Mucosa of stomach (tissue), 1 donor: ENCODE results near the gene FGFR2.

Source experiments
- H3K27me3 ChIP-seq: one replicate; pipeline ENCODE4 v1.7.0; 2013; ENCODE audit warnings: mild to moderate bottlenecking, low read length; ENCODE audit not compliant: control insufficient read depth, insufficient read depth
- H3K36me3 ChIP-seq: one replicate; pipeline ENCODE4 v1.7.0; 2013; ENCODE audit warnings: low read length; ENCODE audit not compliant: control insufficient read depth, insufficient read depth
- H3K4me1 ChIP-seq: one replicate; pipeline ENCODE4 v1.7.0; 2013; ENCODE audit warnings: mild to moderate bottlenecking, low read length; ENCODE audit not compliant: control insufficient read depth, insufficient read depth
- H3K4me3 ChIP-seq: one replicate; pipeline ENCODE4 v1.7.0; 2013; ENCODE audit warnings: low read length
- H3K9ac ChIP-seq: one replicate; pipeline ENCODE4 v1.7.0; 2013; ENCODE audit warnings: mild to moderate bottlenecking, low read length, moderate library complexity
- H3K9me3 ChIP-seq: one replicate; pipeline ENCODE4 v1.7.0; 2013; ENCODE audit warnings: mild to moderate bottlenecking, low read length, moderate library complexity; ENCODE audit not compliant: control insufficient read depth
- donor health status: Pancreatic carcinoma.

Gene FGFR2

DNA sequence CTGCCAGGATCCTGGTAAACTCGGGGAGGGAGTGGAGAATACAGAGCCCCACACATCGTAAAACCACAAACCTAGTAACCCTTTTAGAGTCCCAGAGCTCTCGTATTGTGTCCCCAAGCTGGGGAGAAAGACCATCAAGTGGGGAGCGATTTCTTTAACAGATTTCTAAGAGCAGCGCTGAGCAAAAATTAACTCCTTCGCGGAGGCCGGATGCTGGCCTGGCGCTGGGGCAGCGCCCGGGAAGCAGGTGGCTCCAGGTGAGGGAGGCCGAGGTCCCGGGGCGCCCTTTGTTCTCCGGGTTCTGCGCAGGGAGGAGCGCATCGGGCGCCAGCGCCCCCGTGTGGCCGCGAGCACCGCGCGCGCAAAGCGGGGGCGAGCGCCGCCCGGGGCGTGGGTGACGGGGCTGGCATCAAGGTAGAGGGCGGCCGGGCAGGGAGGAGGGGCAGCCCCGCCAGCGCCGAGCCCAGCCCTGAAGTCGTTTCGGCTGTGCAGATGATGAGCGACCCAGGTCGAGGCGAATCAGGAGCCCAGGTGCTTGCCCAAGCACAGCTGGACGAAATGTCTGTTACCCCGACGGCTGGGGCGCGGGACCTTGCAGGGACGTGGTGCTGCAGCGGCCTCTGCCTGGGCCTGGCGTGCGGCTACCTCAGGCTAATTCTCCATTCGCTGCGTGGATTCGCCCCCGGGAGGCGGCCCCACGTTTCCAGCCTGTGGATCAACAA is 10.4 kb upstream of the FGFR2 start:
- Histone ChIP-seq H3K4me1 (peaks cover 24% of the 10 kb centered on the region), H3K9ac (peak overlapping the region; percentile 26), H3K4me3 (no peak overlapping the region), H3K36me3 (no peaks in the 10 kb centered on the region), H3K27me3 (peaks cover 2% of the 10 kb centered on the region), H3K9me3 (no peaks in the 10 kb centered on the region)

DNA sequence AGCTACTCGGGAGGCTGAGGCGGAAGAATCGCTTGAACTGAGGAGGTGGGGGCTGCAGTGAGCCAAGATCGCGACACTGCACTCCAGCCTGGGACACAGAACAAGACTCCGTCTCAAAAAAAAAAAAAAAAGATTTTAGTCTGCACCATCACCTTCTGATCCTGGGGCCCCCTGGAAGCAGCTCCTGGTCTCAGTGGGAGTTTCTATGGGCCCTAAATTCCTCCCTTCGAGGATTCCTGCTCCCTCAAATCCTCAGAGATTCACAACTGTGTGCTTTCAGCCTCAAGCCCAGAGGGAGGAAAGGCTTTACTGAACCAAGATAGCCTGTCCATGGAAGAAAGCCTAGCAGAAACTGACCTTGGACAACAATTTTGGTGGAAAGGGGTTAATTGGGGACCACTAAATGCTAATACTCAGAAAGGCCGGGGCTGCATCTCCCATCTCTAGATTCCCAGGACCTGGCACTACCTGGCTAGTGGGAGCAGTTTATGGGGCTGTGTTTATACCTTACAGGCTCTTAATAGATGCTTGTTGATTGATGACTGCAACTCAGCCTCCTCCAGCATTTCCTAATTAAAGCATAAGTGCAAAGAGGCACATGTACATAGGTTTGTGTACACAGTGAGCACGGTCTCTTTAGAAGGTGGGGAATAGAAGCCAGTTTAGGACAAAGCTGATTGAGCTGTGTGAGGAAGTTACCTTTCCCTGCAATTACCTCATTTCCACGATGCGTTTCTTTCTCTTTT is 9.2 kb upstream of the FGFR2 start:
- H3K9ac ChIP-seq: no peak overlapping the region
- no peaks in the 10 kb centered on the region for H3K36me3 ChIP-seq
- no peak overlapping the region for H3K4me3 ChIP-seq
- H3K27me3 ChIP-seq: peaks cover 2% of the 10 kb centered on the region
- H3K9me3 ChIP-seq: no peaks in the 10 kb centered on the region
- peaks cover 24% of the 10 kb centered on the region for H3K4me1 ChIP-seq

DNA sequence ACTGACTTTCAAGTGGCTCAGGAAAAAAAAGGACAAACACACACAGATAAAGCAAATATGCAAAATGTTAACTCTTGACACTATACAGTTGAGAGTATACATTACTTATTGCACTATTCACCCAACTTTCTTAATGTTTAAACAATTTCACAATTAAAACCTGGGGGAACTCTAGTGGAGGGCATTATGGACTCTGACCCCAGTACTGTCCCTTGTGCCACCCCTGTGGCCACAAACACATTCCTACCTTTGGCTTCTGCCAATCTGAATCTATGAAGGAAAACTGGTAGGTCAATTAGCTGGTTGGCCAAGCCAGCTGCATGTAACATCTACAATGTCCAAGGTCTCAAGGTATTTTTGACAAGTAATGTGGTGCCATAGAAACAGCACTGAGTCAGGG is 7.5 kb upstream of the FGFR2 start:
- no peak overlapping the region for H3K4me3 ChIP-seq
- no peaks in the 10 kb centered on the region for H3K36me3 ChIP-seq
- no peaks in the 10 kb centered on the region for H3K9me3 ChIP-seq
- H3K27me3 ChIP-seq: no peaks in the 10 kb centered on the region
- peaks cover 24% of the 10 kb centered on the region for H3K4me1 ChIP-seq
- H3K9ac ChIP-seq: no peak overlapping the region

DNA sequence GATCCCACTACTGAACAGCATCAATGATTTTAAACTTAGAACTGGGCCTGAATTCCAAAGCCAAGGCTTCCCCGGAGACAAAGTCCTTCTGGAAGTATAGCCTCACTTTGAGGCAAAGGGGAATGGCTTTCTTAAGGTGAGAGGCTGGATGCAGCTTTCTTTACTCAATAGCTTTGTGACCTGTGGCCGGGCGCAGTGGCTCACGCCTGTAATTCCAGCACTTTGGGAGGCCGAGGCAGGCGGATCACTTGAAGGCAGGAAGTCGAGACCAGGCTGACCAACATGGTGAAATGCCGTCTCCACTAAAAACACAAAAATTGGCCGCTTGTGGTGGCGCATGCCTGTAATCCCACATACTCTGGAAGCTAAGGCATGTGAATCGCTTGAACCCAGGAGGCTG is 3.2 kb upstream of the FGFR2 start:
- Histone ChIP-seq H3K36me3 (no peaks in the 10 kb centered on the region), H3K4me1 (peaks cover 13% of the 10 kb centered on the region), H3K4me3 (no peak overlapping the region), H3K27me3 (no peaks in the 10 kb centered on the region), H3K9ac (no peak overlapping the region), H3K9me3 (no peaks in the 10 kb centered on the region)

DNA sequence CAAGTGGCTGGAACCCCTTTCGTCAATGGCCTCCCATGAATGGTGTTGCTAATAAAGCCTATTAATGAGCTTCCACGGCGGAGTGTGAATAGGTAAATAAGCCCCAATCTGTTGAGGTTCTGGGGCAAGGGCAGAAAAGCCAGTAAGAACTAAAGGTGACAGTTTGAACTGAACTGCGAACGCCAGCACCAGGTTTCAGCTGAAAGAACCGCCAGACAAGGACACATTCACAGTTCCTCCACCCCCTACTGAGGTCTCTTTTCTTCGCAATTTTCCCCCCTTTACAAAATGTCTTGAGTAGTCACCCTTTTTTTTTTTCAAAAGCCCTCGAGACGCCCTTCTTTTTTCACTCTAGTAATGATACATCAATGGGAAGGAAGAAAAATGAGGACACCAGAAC is 2.4 kb upstream of the FGFR2 start:
- H3K9me3 ChIP-seq: no peaks in the 10 kb centered on the region
- H3K9ac ChIP-seq: no peak overlapping the region
- H3K27me3 ChIP-seq: no peaks in the 10 kb centered on the region
- no peak overlapping the region for H3K4me3 ChIP-seq
- peaks cover 12% of the 10 kb centered on the region for H3K4me1 ChIP-seq
- no peaks in the 10 kb centered on the region for H3K36me3 ChIP-seq

DNA sequence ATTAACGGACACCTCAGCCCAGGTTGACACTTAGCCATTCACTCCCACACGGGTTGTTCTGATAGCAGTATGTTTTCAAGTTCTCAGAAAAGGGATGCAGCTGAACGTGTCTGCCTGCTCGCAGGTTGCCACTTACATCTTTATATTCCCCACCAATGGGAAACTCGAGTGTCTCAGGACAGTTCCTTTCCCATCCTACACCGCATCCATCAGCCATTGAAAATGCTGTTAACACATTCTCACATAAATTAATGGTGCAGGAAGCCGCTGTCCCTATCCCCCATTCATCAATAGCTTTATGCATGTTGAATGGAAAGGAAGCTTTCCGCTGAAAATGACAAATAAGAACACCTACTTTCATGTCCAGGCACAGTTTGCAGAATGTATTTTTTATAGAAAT is 1.7 kb upstream of the FGFR2 start:
- no peak overlapping the region for H3K9ac ChIP-seq
- no peaks in the 10 kb centered on the region for H3K36me3 ChIP-seq
- H3K4me3 ChIP-seq: no peak overlapping the region
- no peaks in the 10 kb centered on the region for H3K9me3 ChIP-seq
- H3K4me1 ChIP-seq: peaks cover 17% of the 10 kb centered on the region
- H3K27me3 ChIP-seq: no peaks in the 10 kb centered on the region

DNA sequence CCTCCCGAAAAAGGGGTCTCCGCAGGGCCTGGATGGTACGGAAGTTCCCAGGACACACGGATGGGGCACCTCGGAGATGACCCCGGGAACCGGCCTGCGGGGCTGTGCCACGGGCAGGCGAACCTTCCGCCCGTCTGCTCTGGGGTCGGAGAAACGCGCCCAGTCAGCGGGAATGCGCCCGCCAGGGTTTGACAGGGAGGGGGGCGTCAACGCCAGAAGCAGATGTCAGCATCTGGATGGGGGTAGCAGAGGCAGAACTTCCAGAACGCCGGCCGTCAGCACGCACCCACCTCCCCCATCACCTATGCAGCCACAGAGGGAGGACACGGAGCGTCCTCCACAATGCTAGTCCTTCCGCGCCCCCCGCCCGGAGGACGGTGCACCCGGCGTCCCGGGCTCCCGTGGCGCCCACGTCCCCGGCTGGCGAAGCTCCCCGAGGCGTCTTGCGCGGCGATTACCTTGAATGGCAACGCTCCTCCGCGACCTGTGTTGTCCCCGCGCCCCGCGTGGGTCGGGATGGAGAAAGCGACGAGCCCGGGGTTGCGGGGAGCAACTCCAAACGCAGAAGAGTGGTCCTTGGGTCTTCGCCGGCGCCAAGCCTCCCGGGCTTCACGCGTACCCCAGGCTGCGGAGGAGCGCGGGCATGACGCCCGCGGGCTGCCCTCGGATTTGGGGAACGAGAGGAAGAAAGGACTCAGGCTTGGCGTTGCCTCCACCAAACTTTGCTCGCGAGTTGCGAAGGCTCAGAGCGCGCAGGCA is 561 bp downstream of the FGFR2 start:
- peaks cover 17% of the 10 kb centered on the region for H3K4me1 ChIP-seq
- H3K9me3 ChIP-seq: no peaks in the 10 kb centered on the region
- peak overlapping the region; percentile 60 for H3K4me3 ChIP-seq
- no peaks in the 10 kb centered on the region for H3K27me3 ChIP-seq
- peak overlapping the region; percentile 71 for H3K9ac ChIP-seq
- no peaks in the 10 kb centered on the region for H3K36me3 ChIP-seq

DNA sequence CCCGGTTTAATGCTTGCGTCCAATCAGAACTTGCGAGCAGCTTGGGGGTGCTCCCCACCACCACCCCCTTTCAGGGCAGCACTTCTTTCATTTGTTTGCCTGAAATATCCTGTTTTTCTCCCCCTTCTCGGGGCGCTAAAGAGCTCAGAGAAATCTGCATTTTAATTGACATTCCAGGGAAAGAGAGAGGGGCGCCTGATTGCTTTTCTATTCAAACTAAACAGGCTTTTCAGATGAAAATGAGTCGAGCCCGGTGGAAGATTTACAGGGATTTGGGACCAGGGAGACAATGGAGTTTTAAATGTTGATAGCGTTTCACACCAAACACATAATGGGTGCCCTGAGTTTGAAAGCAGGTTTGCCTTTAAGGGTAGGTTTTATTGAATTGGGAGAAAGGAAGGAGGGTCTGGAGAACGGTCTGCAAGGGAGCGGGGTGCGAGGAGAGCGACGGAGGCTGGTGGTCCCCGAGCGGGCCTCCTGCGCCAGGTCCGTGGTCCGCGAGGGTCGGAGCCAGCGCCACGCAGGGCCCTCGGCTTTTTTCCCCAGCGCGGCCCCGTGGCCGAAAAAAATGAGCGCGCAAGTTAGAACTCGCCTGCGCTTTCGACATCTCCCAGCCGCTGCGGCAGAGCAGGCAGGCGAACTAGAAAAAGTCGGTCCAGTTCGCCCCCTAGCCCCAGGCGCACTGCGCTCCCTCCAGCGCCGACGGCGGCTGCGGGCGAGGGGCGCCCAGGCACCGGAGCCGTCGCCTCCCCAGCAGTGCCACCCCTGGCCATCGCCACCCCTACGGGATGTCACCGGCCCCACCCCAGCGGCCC is 1.3 kb downstream of the FGFR2 start:
- H3K4me3 ChIP-seq: peak overlapping the region; percentile 60
- H3K4me1 ChIP-seq: peaks cover 17% of the 10 kb centered on the region
- H3K36me3 ChIP-seq: no peaks in the 10 kb centered on the region
- H3K9ac ChIP-seq: peak overlapping the region; percentile 71
- no peaks in the 10 kb centered on the region for H3K9me3 ChIP-seq
- H3K27me3 ChIP-seq: no peaks in the 10 kb centered on the region

DNA sequence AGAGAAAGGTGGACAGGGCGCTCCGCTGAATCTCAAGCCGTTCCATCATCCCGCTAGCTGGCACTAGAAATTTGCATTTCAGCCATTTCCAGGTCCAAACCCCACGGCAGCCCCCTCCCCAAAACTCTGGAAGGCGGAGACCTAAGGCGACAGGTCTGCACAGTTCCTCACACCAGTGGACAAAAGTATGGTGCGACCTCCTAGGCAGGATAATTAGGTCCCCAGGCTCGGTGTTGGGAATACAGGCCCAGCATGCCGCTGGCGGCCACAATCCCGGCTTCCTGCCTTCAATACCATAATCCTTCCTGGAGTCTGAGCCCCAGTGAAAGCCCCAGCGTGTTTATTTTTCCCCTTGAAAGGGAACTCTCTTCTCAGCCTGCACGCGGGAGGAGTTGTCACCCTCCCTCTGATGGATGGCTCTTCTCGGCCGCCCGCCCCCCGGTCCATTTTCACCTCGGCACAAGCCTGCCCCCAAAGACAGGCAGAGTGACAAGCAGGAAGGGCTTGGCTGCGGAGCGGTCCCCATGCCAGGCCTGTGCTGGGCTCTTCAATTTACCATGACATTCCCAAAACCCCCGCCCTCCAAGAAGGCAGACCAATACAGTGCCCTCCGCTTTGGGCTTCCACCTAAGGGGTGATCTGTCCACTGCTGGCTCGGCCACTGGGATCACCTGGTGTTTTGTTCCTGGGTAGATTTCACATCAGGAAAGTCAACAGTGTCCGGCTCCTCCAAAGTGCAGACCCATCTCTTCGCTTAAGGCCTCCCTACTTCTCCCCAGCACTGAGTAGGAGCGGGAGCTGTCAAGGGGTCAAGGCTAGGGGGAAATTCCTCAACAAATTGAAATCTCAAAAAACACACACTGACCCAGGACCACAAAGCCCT is 2.2 kb downstream of the FGFR2 start:
- H3K9ac ChIP-seq: peak overlapping the region; percentile 71
- H3K4me3 ChIP-seq: peak overlapping the region; percentile 60
- peaks cover 17% of the 10 kb centered on the region for H3K4me1 ChIP-seq
- no peaks in the 10 kb centered on the region for H3K9me3 ChIP-seq
- no peaks in the 10 kb centered on the region for H3K27me3 ChIP-seq
- H3K36me3 ChIP-seq: no peaks in the 10 kb centered on the region

DNA sequence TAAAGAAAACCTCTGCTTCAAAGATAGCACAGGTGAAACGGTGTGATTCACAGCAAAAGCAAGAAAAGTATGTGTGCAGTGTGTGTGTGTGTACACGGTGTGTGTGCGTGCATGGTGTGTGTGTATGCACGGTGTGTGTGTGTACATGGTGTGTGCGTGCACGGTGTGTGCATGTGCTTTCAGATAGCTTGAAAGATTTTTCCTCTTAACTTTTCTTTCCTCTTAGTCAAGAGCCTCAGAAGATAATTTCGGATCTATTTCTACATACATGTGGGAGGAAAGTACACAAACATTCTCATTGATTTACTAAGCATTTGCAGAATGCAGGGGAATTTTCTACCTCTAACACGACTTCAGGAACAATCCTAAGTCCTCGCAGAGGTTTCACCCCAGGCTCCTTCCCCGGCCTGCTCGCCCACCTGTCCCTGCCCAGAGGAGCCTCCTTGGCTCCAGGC is 2.9 kb downstream of the FGFR2 start:
- H3K9ac ChIP-seq: peak overlapping the region; percentile 71
- H3K27me3 ChIP-seq: no peaks in the 10 kb centered on the region
- no peaks in the 10 kb centered on the region for H3K36me3 ChIP-seq
- peaks cover 22% of the 10 kb centered on the region for H3K4me1 ChIP-seq
- no peaks in the 10 kb centered on the region for H3K9me3 ChIP-seq
- no peak overlapping the region for H3K4me3 ChIP-seq
